Non-pigmented ciliary epithelial cell (primary cell): ENCODE results near the gene RAB40B.
"Not testable (repeated sequence)": the region's sequence is repeated elsewhere in the genome, so short reads cannot be mapped to it uniquely, and the experiment has no call there.

Experiments
- DNase-seq: peaks from one replicate; pipeline ENCODE4 v3.0.0-alpha.2; 2010; ENCODE audit warnings: low read depth

RAB40B gene

GRCh38 chr17:82698065-82698973 is at the start of gene RAB40B:
RAB40B (minus strand) TSS chr17:82698698; CDS start chr17:82698596, 102 bp downstream.
- peak; percentile 91 for DNase-seq

- no peak for DNase-seq
These were observed 47.0 kb upstream of the RAB40B start for GRCh38 chr17:82745524-82745923.

- not testable (repeated sequence) for DNase-seq
These were observed 46.2 kb upstream of the RAB40B start for GRCh38 chr17:82744736-82745135.

- no peak for DNase-seq
These were observed 45.1 kb upstream of the RAB40B start for GRCh38 chr17:82743344-82744219.

GRCh38 chr17:82740906-82741759 is 42.6 kb upstream of the RAB40B start:
- DNase-seq, result no peak

- no peak for DNase-seq
These were observed 39.7 kb upstream of the RAB40B start for GRCh38 chr17:82737967-82738877.

- DNase-seq, result no peak
These were observed 38.1 kb upstream of the RAB40B start for GRCh38 chr17:82736511-82737185.

- no peak for DNase-seq
These were observed 36.7 kb upstream of the RAB40B start, which contains the start of gene FN3K for GRCh38 chr17:82734987-82735866. FN3K (plus strand) TSS chr17:82735615; CDS start chr17:82735637, 22 bp downstream.

GRCh38 chr17:82732118-82732743 is 33.7 kb upstream of the RAB40B start:
- DNase-seq, result no peak

- DNase-seq, result no peak
These were observed 31.2 kb upstream of the RAB40B start for GRCh38 chr17:82729479-82730260.

GRCh38 chr17:82726427-82726826 is 27.9 kb upstream of the RAB40B start:
- DNase-seq, result no peak

- DNase-seq, result no peak
These were observed 24.8 kb upstream of the RAB40B start for GRCh38 chr17:82723169-82723807.

- no peak for DNase-seq
These were observed 24.0 kb upstream of the RAB40B start for GRCh38 chr17:82722341-82723013.

- DNase-seq, result no peak
These were observed 21.7 kb upstream of the RAB40B start for GRCh38 chr17:82720204-82720603.

- DNase-seq, result no peak
These were observed 20.6 kb upstream of the RAB40B start for GRCh38 chr17:82718986-82719685.
